Eye (tissue), 1 donor: ENCODE measurements around the gene ZNF117.
"Not testable (repeated sequence)": the region's sequence is repeated elsewhere in the genome, so short reads cannot be mapped to it uniquely, and the experiment has no call there.

Source experiments
- DNase-seq: peaks from one replicate; pipeline ENCODE4 v3.0.0-alpha.2; 2015

The ZNF117 gene

DNA sequence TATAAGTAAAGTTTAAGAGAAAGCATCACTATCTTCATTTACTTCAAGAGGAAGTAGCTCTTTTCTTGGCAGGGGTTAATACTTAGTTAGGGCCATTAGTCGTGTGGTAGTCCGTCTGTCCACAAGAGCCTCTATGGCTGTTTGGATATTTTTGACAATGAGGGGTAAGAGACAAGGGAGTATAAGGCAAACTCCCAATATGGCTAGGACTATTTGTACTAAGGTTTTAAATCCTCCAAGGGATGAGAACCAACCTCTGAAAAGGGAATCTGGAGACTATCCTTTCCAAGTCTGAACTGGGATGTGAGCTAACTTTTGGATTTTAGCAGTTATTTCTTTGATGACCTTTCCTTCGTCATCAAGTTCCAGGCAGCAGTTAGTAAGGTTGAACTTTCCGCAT lies at the start of gene ZNF117:
Gene ZNF117 (minus strand): TSS at position 101 of the 400 bp plus-strand sequence.
- DNase-seq, result no peak

DNA sequence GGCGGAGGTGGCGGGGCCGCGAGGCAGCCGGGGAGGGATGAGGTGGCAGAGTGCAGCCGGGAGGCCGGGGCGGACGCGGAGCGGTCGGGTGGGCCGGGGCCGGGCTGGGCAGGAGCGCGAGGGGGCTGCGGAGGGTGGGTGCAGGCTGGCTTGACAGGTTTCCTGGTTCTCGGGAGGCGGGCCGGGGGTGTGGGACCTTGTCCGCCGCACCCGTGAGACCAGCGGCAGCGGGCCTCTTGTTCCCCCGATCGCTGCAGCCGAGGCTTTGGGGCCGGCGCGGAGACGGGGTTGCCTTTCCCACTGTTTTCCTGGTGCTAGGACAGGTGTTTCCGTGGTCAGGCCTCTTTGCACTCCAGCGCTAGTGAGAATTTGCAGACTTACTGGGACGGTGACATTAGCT lies 47.9 kb upstream of the ZNF117 start:
- DNase-seq, result peak; percentile 52

DNA sequence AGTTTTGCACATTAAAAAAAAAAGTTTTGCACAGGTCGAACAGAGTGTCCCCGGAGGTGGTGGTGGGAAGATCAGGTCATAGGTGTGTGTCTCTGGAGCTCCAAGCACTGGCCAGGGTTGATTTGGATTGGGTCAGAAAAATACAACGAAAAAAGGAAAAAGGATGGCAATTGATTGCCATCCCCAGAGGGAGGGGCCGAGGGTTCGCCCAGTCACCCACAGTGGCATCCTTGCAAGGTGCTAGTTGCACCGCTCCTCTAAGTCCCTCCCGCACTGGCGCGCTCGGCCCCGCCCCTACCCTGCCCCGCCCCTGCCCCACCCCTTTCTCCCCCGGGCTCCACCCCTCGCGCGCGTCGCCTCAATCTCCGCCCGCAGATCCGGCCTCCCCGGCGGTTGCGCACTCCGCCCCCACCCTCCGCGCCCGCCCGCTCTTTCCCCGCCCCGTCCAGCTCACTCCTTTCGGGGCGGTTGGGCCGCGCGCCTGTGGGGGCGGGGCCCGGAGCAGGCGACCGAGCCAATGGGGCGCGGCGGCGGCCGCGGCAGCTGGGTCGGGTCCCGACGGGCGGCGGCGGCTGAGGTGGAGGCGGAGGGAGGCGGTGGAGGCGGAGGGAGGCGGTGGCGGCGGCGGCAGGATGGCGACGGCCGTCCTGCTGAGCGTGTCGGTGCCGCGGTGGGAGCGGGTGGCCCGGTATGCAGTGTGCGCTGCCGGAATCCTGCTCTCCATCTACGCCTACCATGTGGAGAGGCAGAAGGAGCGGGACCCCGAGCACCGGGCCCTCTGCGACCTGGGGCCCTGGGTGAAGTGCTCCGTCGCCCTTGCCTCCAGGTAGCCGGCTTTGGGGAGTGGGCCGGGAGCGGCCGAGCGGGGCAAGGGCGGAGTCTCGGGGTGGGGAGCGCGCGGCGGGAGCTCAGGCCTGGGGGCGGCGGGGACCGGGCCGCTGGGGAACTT lies 47.2 kb upstream of the ZNF117 start:
- peak; percentile 89 for DNase-seq

DNA sequence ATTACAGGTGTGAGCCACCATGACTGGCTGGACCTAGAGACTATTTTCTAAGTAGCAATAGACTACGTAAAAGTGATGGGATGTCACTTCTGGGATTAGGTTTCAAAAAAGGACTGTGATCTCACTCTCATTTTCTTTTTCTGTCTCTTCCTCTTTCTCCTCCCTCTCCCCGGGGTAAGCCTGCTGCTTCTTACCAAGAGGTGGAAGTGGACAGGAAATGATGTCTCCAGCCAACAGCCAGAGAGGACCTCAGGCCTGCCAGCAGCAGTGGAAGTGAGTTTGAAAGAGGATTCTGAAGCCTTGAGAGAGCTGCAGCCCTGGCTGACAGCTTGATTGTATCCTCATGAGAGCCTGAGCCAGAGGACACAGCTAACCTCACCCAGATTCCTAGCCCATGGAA lies 45.7 kb upstream of the ZNF117 start:
- DNase-seq, result not testable (repeated sequence)

DNA sequence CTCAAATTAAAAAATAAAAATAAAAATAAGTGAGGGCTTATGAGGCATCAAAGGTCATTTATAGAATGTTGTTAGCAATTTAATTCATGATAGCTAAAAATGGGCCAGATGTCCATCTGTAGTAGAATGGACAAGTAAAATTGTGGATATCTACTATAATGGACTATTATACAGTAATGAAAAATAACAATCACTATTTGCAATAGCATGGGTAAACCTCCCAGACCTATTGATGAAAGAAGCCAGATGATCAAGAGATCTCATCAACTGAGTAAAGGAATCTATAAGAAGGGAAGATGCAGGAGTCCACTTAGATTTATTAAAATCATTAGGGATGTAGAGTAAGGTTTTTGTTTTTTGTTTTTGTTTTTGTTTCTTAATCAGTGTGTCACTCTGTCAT lies 44.6 kb upstream of the ZNF117 start:
- not testable (repeated sequence) for DNase-seq

DNA sequence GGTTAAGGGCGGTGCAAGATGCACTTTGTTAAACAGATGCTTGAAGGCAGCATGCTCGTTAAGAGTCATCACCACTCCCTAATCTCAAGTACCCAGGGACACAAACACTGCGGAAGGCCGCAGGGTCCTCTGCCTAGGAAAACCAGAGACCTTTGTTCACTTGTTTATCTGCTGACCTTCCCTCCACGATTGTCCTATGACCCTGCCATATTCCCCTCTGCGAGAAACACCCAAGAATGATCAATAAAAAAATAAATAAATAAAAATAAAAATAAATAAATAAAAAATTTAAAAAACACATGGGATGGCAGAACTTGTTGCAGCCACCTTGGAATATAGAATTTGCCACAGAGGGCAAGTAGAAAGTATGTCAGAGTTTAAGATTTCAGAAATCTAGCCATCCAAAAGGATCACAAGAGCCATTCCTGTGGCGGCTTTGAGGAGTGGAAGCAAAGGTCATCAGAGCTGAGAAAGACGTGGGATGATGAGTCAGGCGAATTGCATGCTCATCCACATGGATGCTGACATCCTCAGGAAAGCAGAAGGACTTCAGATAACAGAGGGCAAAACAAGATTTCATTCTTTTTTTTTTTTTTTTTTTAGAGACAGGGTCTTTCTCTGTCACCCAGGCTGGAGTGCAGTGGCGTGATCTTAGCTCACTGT lies 43.4 kb upstream of the ZNF117 start:
- not testable (repeated sequence) for DNase-seq

DNA sequence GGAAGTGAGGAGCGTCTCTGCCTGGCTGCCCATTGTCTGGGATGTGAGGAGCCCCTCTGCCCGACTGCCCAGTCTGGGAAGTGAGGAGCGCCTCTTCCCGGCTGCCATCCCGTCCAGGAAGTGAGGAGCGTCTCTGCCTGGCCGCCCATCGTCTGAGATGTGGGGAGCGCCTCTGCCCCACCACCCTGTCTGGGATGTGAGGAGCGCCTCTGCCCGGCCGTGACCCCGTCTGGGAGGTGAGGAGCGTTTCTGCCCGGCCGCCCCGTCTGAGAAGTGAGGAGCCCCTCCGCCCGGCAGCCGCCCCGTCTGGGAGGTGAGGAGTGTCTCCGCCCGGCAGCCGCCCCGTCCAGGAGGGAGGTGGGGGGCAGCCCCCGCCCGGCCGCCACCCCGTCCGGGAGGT lies 42.6 kb upstream of the ZNF117 start:
- not testable (repeated sequence) for DNase-seq

DNA sequence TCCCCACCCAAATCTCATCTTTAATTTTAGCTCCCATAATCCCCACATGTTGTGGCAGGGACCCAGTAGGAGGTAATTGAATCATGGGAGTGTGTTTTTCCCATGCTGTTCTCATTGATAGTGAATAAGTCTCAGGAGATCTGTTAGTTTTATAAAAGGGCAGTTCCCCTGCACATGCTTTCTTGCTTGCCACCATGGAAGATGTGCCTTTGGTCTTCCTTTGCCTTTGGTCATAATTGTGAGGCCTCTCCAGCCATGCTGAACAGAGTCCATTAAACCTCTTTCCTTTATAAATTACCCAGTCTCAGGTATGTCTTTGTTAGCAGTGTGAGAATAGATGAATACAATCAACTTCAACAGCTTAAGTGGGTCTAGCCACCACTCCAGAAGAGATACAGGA lies 34.2 kb upstream of the ZNF117 start:
- not testable (repeated sequence) for DNase-seq

DNA sequence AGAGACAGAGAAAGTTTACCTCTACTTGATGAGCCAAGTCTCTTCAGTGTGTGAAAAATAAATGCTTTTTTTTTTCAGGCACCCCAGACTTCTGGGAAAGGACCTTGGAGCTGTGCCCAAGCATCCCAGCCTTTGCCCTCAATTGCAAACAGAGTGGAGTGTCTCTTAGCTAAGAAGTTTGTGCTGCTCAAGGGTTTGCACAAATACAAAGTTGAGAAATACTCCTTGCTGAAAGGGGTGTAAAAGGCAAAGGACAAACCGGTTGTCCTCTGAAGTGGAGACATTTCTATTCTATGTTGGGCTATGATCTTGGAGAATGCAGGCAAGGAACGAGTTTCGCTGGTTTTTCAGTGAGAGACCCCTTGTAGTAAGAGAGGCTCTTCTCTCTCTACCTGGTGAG lies 30.1 kb upstream of the ZNF117 start:
- not testable (repeated sequence) for DNase-seq

DNA sequence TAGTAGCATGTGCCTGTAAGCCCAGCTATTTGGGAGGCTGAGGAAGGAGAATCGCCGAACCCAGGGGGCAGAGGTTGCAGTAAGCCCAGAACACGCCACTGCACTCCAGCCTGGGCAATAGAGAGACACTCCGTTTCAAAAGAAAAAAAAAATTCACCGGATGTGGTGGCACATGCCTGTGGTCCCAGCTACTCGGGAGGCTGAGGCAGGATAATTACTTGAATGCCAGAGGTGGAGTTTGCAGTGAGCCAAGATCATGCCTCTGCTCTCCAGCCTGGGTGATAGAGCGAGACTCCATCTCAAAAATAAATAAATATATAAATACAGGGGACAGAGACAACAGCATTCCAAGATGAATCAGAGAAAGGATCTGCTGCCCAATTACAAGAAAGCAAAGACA lies 19.0 kb upstream of the ZNF117 start:
- DNase-seq, result not testable (repeated sequence)

DNA sequence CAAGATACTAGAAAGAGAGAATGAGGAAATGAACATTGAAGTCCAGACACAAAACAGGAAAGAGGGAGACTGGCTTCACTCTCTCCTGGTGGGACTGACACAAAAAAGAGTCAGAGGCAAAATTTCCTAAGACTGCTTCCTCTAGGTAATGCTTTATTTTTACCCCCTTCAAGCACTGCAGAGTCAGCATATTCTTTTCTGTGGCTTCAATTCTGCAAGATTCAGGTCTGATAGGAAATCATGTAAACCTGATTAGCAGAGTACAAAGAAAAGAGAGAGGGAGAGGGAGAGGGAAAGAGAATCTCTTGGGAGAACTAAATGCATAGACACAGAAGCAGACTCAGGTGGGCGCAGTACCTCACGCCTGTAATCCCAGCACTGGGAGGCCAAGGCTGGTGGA lies 18.6 kb upstream of the ZNF117 start:
- DNase-seq, result not testable (repeated sequence)

DNA sequence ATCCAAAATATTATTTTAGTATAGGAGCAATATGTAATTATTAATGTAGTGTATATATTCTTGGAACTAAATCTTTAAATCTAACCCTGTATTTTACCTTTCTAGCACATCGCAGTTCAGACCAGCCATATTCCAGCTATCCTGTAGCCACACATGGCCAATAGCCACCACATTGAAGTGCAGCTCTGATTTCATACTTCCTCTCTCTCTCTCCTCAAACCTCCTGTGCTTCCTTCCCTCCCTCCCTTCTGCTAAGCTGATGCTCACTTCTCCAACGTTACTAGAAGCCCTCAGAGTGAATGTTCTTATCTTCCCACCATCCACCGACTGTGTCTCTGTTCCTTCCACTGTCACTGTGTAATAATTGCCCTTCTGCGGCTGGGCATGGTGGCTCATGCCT lies 16.2 kb upstream of the ZNF117 start:
- DNase-seq, result not testable (repeated sequence)

DNA sequence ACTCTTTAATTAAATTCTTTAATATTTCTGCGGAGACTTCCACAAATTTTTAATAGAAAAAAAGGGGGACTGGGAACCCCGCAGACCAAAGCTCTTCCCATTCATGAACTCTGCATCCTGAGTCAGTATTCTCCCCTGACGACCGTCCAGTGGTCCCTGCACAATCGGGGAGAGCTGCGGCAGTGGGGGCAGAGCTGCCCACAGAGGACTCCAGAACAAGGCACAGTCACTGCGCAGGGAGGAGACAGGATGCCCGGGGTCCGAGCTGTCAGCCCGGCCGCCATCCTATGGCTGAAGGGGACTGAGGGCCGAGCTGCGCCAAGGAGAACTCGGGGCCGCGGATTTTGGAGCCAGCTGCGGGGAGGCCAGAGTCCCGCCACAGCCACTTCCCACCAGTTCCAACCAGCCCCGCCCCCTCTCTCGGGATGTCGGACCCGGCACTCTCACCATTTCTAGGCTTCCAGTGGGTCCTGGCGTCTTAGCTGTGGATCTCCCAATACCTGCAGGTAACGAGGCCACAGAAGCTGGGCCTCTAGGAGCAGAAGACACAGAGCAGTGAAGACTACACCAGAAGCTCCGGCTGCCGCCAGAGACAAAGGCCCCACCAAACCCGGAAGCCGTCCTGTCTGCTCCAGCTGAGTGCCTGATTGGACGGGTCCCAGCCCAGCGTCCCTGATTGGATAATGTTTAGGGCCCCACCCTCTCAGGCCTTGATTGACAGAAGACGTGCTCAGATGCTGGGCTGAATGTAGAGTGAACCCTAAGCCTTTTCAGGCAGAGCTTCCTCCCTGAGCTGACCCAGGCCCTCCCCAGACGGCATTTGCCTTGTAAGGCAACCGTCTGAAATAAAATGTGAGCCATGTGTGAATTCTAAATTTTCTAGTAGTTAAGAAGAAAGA lies 15.5 kb upstream of the ZNF117 start, which contains the start of gene ERV3-1:
Gene ERV3-1 (minus strand): TSS at position 594 of the 899 bp plus-strand sequence. CDS start 13,661 bp downstream, outside the sequence.
- peak; percentile 98 for DNase-seq

DNA sequence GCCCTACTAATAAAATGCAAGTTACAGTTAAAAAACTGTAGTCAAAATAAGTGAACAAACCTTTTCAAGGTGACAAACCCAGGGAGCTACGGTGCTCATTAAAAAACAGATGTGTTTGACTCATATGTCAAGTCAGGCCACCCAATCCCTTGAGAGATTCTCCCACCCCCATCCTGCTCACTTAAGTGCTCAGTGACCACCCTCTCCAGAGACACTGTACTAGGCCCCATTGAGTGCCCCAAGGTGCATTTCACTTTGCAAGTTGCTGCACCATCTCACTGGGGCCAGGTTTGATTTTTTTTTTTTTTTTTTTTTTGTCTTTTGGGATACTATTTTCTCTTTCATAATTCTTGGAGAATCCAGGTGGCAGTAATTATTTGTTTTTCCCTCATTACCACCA lies 13.7 kb upstream of the ZNF117 start:
- DNase-seq, result no peak

DNA sequence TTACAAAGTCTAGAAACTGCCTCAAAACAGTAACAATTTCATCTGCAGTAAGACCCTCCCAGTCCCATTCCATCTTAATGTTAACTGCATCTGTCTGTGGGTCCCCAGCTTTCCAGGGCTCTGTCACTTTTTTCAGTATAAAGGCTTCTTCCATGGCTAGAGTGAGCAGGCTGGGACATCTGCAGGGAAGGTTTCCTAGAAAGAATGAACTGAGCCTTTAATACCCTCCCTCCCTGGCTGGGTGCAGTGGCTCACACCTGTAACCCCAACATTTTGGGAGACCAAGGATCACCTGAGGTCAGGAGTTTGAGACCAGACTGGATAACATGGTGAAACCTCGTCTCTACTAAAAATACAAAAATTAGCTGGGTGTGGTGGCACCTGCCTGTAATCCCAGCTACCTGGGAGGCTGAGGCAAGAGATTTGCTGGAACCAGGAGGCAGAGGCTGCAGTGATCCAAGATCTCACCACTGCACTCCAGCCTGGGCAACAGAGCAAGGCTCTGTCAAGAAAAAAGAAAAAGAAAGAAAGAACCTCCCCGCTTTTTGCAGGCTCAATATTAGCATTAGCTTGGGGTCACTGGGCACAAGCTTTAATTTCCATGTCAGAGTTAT lies 12.2 kb upstream of the ZNF117 start:
- DNase-seq, result no peak

DNA sequence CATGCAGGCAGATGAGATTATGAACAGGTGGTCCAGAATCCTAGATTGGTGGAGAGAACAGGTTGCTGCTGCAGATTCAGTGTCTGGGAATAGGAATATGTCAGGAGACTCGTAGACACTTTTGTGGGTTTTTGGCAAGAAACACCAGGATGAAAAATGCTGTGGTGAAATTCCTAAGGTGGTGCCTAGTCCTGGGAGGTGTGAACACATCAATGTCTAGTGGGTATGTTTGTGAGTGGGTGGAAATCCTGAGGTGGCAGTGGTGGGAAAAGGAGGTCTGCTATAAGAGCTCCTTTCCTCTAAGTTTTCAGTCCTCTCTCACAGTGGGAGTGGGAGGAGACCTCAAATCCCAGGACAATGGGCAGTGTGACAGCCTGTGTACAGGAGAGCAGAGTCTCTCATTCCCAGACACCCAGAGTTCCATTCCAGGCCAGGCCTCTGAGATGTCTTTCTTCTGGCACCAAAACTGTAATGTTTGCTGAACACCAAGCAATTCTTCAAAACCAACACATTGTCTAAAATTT lies 10.5 kb upstream of the ZNF117 start:
- DNase-seq, result no peak

DNA sequence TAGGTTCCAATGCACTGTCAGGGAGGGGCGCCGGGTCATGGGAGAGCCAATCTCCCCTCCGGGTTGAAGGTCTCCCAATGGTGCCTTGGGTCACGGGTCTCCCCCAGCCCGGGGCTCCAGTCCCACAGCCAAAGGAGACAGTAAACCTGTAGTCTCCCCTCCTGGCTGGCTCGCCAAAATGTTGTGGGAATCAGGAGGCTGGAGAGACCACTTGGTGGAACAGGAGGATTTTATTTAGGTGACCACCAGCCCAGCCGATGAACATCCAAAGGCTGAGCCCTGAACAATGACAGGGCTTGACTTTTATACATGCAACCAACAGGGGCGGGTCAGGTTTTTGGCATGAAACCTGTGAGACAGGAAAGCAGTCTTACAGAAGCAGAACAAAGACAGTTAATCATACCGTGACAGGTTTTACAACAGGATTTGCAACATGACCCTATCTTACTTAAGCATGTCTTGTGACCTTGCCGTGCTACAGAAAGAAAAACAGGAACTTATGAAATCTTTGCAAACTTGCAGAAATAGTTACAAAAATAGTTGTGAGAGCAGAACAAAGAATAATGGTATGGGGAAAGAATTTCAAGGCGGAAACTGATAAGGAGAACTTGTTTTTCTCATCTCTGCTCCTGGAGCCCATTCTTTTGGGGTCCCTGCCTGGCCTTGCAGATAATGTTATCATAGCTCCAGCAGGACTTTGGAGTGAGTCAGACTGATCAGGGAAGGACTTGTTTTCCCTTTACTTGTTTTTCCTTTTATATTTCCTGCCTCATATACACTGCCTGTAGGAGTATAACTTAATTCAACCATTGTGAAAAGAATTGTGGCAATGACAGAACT lies 8.5 kb upstream of the ZNF117 start:
- DNase-seq, result no peak

DNA sequence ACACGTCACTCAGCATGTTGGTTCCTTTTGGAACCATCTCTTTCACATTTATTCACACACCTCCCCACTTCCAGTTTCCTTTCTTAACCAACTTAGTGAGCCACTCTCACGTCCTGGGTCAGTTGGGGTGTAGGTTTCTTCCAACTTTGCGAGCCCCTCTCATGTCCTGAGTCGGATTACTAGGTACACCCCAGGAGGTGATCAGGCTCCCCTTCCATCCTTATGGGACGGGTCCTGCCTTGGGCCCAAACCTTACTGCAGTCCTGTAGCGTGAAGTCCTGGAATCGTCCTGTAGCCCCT lies 8.0 kb upstream of the ZNF117 start:
- no peak for DNase-seq

DNA sequence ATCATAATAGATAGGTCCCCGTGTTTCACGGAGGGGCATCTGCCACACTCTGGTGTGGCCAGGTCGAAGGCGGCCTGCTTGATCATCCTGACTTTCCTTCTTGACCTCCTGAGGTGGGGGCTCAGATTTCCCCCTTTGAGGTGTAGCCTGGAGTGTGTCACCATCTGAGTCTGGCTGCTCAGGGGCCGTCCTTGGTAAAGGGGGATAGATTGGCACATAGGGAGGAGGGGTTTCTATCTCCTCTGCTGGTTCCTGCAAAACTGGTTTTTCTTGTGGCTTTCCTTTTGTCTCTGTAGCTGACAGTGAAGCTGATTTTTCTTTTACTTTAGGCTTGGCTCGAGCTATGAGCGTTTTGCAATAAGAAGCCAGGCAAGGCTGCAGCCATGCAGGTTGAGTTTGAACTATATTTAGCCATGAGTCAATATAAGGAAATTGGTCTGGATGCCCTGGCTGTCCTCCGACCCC lies 7.1 kb upstream of the ZNF117 start:
- no peak for DNase-seq

DNA sequence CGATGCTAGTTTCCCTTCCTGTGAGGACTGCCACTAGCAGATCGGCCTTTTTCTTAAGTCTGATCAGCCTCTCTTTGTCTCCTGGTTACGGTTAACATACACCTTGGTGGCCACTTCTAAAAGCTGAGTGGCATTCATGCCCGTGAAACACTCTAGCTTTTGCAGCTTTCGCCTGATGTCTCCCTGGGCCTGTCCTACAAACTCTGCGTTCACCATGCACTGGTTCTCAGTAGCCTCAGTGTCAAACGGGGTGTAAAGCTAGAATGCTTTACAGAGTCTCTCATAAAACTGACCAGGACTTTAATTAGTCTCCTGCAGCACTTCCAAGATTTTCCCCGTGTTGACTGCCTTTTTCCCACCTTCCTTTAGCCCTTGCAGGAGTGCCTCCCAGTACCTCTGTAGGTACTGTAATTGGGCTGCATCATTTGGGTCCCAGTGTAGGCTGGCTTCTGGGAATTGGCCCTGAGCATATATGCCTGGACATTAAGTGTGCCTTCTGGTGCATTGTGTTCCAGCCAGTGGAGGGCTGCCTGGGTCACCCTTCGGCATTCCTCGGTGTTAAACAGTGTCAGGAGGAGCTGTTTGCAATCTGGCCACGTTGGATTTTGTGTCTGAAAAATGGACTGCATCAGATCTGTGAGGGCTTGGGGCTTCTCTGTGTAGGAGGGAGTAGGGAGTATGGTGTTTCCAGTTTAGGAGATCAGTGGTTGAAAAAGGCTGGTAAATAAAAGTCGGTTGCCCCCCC lies 6.5 kb upstream of the ZNF117 start:
- peak; percentile 0 for DNase-seq

DNA sequence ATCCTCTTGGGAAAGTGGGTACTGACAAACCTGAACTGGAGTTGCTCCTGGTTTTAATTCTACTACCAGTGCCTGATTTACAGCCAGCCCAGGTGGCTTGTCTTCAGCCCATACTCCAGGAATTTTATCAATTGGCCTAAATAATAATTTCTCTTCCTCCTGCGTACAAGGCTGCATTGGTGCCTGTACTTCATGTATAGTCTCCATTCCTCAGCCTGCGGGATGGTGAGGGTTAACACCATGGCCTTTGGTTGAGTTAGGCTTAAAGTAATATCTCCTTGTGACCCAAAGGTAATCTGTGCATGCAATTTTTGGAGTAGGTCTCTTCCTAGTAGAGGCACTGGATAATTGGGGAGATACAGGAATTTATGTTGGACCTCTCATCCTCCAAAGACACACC lies 5.5 kb upstream of the ZNF117 start:
- peak; percentile 0 for DNase-seq
